ENCODE results near the gene SGCB.

- TF ChIP-seq ZNF565 (CRISPR knock-in tag; conservative IDR thresholded peaks at IDR 0.05; ENCODE audit: low read depth) (no peak), PATZ1 (CRISPR knock-in tag; IDR thresholded peaks at IDR 0.05; ENCODE audit: borderline replicate concordance) (no peak), GLIS3 (CRISPR knock-in tag; IDR thresholded peaks at IDR 0.05) (no peak), ARNTL (CRISPR knock-in tag; IDR thresholded peaks at IDR 0.05; ENCODE audit: borderline replicate concordance, low read depth) (no peak), SNAI2 (CRISPR knock-in tag; IDR thresholded peaks at IDR 0.05) (no peak), ZFP30 (CRISPR knock-in tag; IDR thresholded peaks at IDR 0.05) (no peak)
- TF ChIP-seq, protein P1, sequence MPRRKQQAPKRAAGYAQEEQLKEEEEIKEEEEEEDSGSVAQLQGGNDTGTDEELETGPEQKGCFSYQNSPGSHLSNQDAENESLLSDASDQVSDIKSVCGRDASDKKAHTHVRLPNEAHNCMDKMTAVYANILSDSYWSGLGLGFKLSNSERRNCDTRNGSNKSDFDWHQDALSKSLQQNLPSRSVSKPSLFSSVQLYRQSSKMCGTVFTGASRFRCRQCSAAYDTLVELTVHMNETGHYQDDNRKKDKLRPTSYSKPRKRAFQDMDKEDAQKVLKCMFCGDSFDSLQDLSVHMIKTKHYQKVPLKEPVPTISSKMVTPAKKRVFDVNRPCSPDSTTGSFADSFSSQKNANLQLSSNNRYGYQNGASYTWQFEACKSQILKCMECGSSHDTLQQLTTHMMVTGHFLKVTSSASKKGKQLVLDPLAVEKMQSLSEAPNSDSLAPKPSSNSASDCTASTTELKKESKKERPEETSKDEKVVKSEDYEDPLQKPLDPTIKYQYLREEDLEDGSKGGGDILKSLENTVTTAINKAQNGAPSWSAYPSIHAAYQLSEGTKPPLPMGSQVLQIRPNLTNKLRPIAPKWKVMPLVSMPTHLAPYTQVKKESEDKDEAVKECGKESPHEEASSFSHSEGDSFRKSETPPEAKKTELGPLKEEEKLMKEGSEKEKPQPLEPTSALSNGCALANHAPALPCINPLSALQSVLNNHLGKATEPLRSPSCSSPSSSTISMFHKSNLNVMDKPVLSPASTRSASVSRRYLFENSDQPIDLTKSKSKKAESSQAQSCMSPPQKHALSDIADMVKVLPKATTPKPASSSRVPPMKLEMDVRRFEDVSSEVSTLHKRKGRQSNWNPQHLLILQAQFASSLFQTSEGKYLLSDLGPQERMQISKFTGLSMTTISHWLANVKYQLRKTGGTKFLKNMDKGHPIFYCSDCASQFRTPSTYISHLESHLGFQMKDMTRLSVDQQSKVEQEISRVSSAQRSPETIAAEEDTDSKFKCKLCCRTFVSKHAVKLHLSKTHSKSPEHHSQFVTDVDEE (CRISPR knock-in tag; IDR thresholded peaks at IDR 0.05): no peak
- TF ChIP-seq, protein P2, sequence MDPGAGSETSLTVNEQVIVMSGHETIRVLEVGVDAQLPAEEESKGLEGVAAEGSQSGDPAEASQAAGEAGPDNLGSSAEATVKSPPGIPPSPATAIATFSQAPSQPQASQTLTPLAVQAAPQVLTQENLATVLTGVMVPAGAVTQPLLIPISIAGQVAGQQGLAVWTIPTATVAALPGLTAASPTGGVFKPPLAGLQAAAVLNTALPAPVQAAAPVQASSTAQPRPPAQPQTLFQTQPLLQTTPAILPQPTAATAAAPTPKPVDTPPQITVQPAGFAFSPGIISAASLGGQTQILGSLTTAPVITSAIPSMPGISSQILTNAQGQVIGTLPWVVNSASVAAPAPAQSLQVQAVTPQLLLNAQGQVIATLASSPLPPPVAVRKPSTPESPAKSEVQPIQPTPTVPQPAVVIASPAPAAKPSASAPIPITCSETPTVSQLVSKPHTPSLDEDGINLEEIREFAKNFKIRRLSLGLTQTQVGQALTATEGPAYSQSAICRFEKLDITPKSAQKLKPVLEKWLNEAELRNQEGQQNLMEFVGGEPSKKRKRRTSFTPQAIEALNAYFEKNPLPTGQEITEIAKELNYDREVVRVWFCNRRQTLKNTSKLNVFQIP (CRISPR knock-in tag; IDR thresholded peaks at IDR 0.05; ENCODE audit: borderline replicate concordance, low read depth): no peak
Observed at GRCh38 chr4:52058275-52058674, 20.2 kb upstream of the SGCB start.
